ENCODE measurements around the gene EYS.

GRCh38 chr6:65155083-65155482 is 551.9 kb downstream of the EYS start:
- TF ChIP-seq MEF2A (IDR thresholded peaks at IDR 0.05; ENCODE audit: borderline replicate concordance, low read depth), result no peak
- no peak for TF ChIP-seq EP300 (IDR thresholded peaks at IDR 0.05; ENCODE audit: borderline replicate concordance in 1 of 2, low read depth in 1 of 2, low read length in 1 of 2)
- no peak for TF ChIP-seq CTCF (IDR thresholded peaks at IDR 0.05)
- TF ChIP-seq MXI1 (IDR thresholded peaks at IDR 0.05; ENCODE audit: low read depth, low read length), result no peak
- no peak for TF ChIP-seq USF2 (IDR thresholded peaks at IDR 0.05; ENCODE audit: borderline replicate concordance, low read depth, low read length)
- TF ChIP-seq POLR2AphosphoS5 (IDR thresholded peaks at IDR 0.05; ENCODE audit: low read depth, low read length), result no peak
- no peak for TF ChIP-seq RXRA (IDR thresholded peaks at IDR 0.05; ENCODE audit: borderline replicate concordance, low read depth)
- no peak for TF ChIP-seq GABPA (IDR thresholded peaks at IDR 0.05; ENCODE audit: low read depth)
- TF ChIP-seq RAD21 (IDR thresholded peaks at IDR 0.05; ENCODE audit: low read length), result no peak
- no peak for TF ChIP-seq EZH2phosphoT487 (IDR thresholded peaks at IDR 0.05; ENCODE audit: borderline replicate concordance, low read depth)
- TF ChIP-seq TCF12 (IDR thresholded peaks at IDR 0.05), result no peak

All from SK-N-SH (cell line).